Breast epithelium (tissue), 3 donors: Measurements from ENCODE around the gene UBN2.

Source experiments
- POLR2A ChIP-seq: fragments of 450-650 bp; IDR thresholded peaks from one replicate; pipeline ENCODE4 v1.6.1; 2016; ENCODE audit warnings: antibody characterized with exemption, mild to moderate bottlenecking, moderate library complexity
- POLR2AphosphoS5 ChIP-seq, 3 donors: sonication (generic); formaldehyde crosslinking; IDR thresholded peaks; one replicate each; pipeline ENCODE4 v1.6.1; 2017; ENCODE audit warnings: antibody characterized with exemption in 3 of 3
- TF ChIP-seq, protein P1 (sequence below), 3 donors: fragments of 450-650 bp; IDR thresholded peaks; one replicate each; pipeline ENCODE4 v1.5.1; 2016 to 2017; ENCODE audit warnings: antibody characterized with exemption in 3 of 3, mild to moderate bottlenecking in 3 of 3, moderate library complexity in 3 of 3

DNA sequence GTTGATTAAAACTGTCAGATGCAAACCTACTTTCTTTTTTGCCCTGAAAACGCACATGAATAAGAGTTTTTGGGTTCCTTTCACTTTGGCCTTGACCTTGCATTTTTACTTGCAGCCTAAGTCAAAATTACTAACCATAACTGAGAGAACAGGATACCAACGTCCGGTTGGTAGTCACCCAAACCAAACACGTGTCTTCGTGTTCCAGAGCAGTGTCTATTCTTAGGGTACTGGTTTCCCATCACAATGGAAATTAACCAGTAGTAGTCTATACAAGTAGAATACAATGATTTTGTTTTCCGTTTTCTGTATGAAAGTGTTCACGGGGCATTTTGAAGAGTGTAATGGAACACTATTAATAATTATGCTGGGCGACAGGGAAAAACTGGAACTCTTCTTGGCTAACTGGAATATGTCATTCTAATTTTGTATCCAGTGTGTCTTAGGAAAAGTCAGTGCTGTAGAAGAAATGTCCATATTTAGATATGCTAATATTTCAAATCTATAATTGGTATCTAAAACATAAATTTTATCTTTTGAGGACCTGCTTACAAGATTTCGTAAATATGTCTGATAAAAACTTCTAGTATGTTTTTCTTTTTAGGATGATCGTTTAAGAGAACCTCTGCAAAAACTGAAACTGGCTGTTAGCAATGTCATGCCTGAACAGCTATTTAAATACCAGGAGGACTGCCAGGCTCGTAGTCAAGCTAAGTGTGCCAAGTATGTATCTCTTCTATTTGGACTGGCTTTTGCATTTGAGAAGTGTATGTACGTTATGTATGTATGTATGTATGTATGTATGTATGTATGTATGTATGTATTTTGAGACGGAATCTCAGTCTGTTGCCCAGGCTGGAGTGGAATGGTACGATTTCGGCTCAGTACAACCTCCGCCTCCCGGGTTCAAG is 40.9 kb downstream of the UBN2 start:
- TF ChIP-seq, protein P1, sequence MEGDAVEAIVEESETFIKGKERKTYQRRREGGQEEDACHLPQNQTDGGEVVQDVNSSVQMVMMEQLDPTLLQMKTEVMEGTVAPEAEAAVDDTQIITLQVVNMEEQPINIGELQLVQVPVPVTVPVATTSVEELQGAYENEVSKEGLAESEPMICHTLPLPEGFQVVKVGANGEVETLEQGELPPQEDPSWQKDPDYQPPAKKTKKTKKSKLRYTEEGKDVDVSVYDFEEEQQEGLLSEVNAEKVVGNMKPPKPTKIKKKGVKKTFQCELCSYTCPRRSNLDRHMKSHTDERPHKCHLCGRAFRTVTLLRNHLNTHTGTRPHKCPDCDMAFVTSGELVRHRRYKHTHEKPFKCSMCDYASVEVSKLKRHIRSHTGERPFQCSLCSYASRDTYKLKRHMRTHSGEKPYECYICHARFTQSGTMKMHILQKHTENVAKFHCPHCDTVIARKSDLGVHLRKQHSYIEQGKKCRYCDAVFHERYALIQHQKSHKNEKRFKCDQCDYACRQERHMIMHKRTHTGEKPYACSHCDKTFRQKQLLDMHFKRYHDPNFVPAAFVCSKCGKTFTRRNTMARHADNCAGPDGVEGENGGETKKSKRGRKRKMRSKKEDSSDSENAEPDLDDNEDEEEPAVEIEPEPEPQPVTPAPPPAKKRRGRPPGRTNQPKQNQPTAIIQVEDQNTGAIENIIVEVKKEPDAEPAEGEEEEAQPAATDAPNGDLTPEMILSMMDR (IDR thresholded peaks at IDR 0.05) = no peak
- TF ChIP-seq POLR2A = no peak
- no peak for TF ChIP-seq POLR2AphosphoS5 (IDR thresholded peaks at IDR 0.05)
